Trophoblast cell (in vitro differentiated cells and primary cell): Measurements from ENCODE around the gene JAKMIP1.

Source experiments
- DNase-seq, 2 donors: peaks; one replicate each; pipeline ENCODE4 v3.0.0-alpha.2; 2016
- H2AFZ ChIP-seq: 2 replicates; pipeline ENCODE4 v1.6.1; 2013; ENCODE audit warnings: low read length, moderate library complexity, mild to moderate bottlenecking; ENCODE audit not compliant: insufficient read depth, poor library complexity
- H2AK5ac ChIP-seq: 2 replicates; pipeline ENCODE4 v1.6.1; 2013; ENCODE audit warnings: mild to moderate bottlenecking, low read length
- H2BK120ac ChIP-seq: 2 replicates; pipeline ENCODE4 v1.6.1; 2013; ENCODE audit warnings: low read length, mild to moderate bottlenecking, moderate library complexity; ENCODE audit not compliant: insufficient read depth, poor library complexity
- H2BK12ac ChIP-seq: 2 replicates; pipeline ENCODE4 v1.6.1; 2013; ENCODE audit warnings: mild to moderate bottlenecking, low read length, moderate library complexity
- H2BK5ac ChIP-seq: 2 replicates; pipeline ENCODE4 v1.6.1; 2013; ENCODE audit warnings: low read length, low read depth, moderate library complexity, mild to moderate bottlenecking; ENCODE audit not compliant: poor library complexity
- H3K14ac ChIP-seq: 2 replicates; pipeline ENCODE4 v1.6.1; 2013; ENCODE audit warnings: mild to moderate bottlenecking, low read length
- H3K18ac ChIP-seq: 2 replicates; pipeline ENCODE4 v1.6.1; 2013; ENCODE audit warnings: mild to moderate bottlenecking, low read length
- H3K23ac ChIP-seq: 2 replicates; pipeline ENCODE4 v1.6.1; 2013; ENCODE audit warnings: low read length
- H3K27ac ChIP-seq: 2 replicates; pipeline ENCODE4 v1.5.1; 2013; ENCODE audit warnings: low read depth, mild to moderate bottlenecking, inconsistent platforms, low read length, moderate library complexity
- H3K27me3 ChIP-seq: 2 replicates; pipeline ENCODE4 v1.6.1; 2013; ENCODE audit warnings: inconsistent platforms, mild to moderate bottlenecking, low read length, moderate library complexity; ENCODE audit not compliant: insufficient read depth
- H3K36me3 ChIP-seq, 2 experiments: 1 replicate in 1 of 2; 2 replicates in 1 of 2; pipeline ENCODE4 v1.6.1; 2013; ENCODE audit warnings: low read length in 2 of 2, mild to moderate bottlenecking in 2 of 2, moderate library complexity in 1 of 2; ENCODE audit not compliant: insufficient read depth in 2 of 2, control insufficient read depth in 1 of 2
- H3K4ac ChIP-seq: 2 replicates; pipeline ENCODE4 v1.6.1; 2013; ENCODE audit warnings: low read depth, mild to moderate bottlenecking, low read length, moderate library complexity
- H3K4me1 ChIP-seq, 2 experiments: 1 replicate in 1 of 2; 2 replicates in 1 of 2; pipeline ENCODE4 v1.6.1; 2013; ENCODE audit warnings: low read length in 2 of 2, mild to moderate bottlenecking in 2 of 2, moderate library complexity in 1 of 2; ENCODE audit not compliant: insufficient read depth in 2 of 2, control insufficient read depth in 1 of 2
- H3K4me2 ChIP-seq: 2 replicates; pipeline ENCODE4 v1.6.1; 2013; ENCODE audit warnings: inconsistent platforms, mild to moderate bottlenecking, low read length, moderate library complexity
- H3K4me3 ChIP-seq: 2 replicates; pipeline ENCODE4 v1.5.1; 2013; ENCODE audit warnings: mild to moderate bottlenecking, low read depth, low read length, inconsistent platforms
- H3K79me1 ChIP-seq: one replicate; pipeline ENCODE4 v1.6.1; 2013; ENCODE audit warnings: low read length
- H3K79me2 ChIP-seq: 2 replicates; pipeline ENCODE4 v1.6.1; 2013; ENCODE audit warnings: low read length, mild to moderate bottlenecking; ENCODE audit not compliant: control insufficient read depth, insufficient read depth, poor library complexity
- H3K9ac ChIP-seq: 2 replicates; pipeline ENCODE4 v1.6.1; 2013; ENCODE audit warnings: mild to moderate bottlenecking, low read length
- H3K9me3 ChIP-seq: 2 replicates; pipeline ENCODE4 v1.6.1; 2013; ENCODE audit warnings: low read depth, mild to moderate bottlenecking, control low read depth, inconsistent platforms, low read length; ENCODE audit not compliant: insufficient read depth
- H4K12ac ChIP-seq: 2 replicates; pipeline ENCODE4 v1.6.1; 2013; ENCODE audit warnings: low read depth, mild to moderate bottlenecking, low read length, moderate library complexity
- H4K8ac ChIP-seq: 2 replicates; pipeline ENCODE4 v1.6.1; 2013; ENCODE audit warnings: low read depth, mild to moderate bottlenecking, low read length, moderate library complexity
- H4K91ac ChIP-seq: one replicate; pipeline ENCODE4 v1.6.1; 2013; ENCODE audit warnings: low read depth, mild to moderate bottlenecking, low read length, moderate library complexity
- WGBS: extraction: QIAGEN DNeasy Blood & Tissue Kit; methylation state at CpG from one replicate; pipeline ENCODE4 v1.1.7; 2013; ENCODE audit warnings: missing lambda C conversion rate; ENCODE audit not compliant: insufficient read length, insufficient coverage; ENCODE audit errors: extremely low coverage; 5-methylcytosine and 5-hydroxymethylcytosine counted together

The JAKMIP1 gene

GRCh38 chr4:6032249-6033244, 167.8 kb downstream of the JAKMIP1 start:
- Histone ChIP-seq H3K14ac (no peak overlapping the region), H3K4ac (no peak overlapping the region), H2BK12ac (no peak overlapping the region), H3K4me3 (no peak overlapping the region), H3K9ac (no peak overlapping the region), H4K8ac (no peak overlapping the region), H4K12ac (no peak overlapping the region), H3K36me3 (no peaks in the 10 kb centered on the region), H3K23ac (no peak overlapping the region), H3K27ac (no peak overlapping the region), H3K4me1 (no peaks in the 10 kb centered on the region), H2AK5ac (no peak overlapping the region), H3K4me2 (no peak overlapping the region), H2AFZ (no peak overlapping the region), H2BK120ac (no peak overlapping the region), H3K18ac (no peak overlapping the region), H3K9me3 (no peaks in the 10 kb centered on the region), H2BK5ac (no peak overlapping the region), H4K91ac (no peak overlapping the region), H3K27me3 (no peaks in the 10 kb centered on the region), H3K79me2 (no peaks in the 10 kb centered on the region), H3K79me1 (no peaks in the 10 kb centered on the region)
- WGBS: no CpG with 5 or more reads among the region's 11 CpGs
- no peak for DNase-seq

DNA sequence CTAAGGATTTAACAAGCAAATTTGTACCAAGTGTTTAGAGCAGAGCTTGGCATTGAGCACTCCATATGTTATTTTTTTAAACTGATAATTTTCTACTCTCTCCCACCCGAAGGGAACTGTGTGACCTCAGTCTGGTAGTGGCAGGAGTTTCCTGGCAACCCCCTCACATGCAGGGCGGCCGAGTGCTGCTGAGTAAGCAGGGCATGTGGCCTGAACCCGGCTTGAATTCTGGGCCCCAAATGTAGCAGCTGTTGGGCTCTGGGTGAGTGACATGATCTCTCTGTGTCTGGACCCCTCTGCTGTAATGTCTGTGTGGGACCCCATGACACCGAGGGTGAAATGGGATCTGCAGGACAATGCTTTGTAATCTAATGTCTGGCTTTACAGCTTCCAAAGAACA, 168.5 kb downstream of the JAKMIP1 start:
- no peak overlapping the region for H2BK120ac ChIP-seq
- no CpG with 5 or more reads among the region's 5 CpGs for WGBS
- H3K4me2 ChIP-seq: no peak overlapping the region
- no peaks in the 10 kb centered on the region for H3K79me2 ChIP-seq
- H3K79me1 ChIP-seq: no peaks in the 10 kb centered on the region
- no peak for DNase-seq
- no peaks in the 10 kb centered on the region for H3K9me3 ChIP-seq
- H3K4me3 ChIP-seq: no peak overlapping the region
- H4K91ac ChIP-seq: no peak overlapping the region
- H3K14ac ChIP-seq: no peak overlapping the region
- no peak overlapping the region for H3K18ac ChIP-seq
- H3K4ac ChIP-seq: no peak overlapping the region
- H2AFZ ChIP-seq: no peak overlapping the region
- no peak overlapping the region for H3K23ac ChIP-seq
- no peak overlapping the region for H2BK5ac ChIP-seq
- no peak overlapping the region for H3K9ac ChIP-seq
- no peak overlapping the region for H4K8ac ChIP-seq
- H3K27me3 ChIP-seq: no peaks in the 10 kb centered on the region
- no peak overlapping the region for H3K27ac ChIP-seq
- H2BK12ac ChIP-seq: no peak overlapping the region
- no peak overlapping the region for H4K12ac ChIP-seq
- no peaks in the 10 kb centered on the region for H3K4me1 ChIP-seq
- H3K36me3 ChIP-seq: no peaks in the 10 kb centered on the region
- no peak overlapping the region for H2AK5ac ChIP-seq

GRCh38 chr4:6030679-6031078, 169.7 kb downstream of the JAKMIP1 start:
- Histone ChIP-seq H3K23ac (no peak overlapping the region), H2BK5ac (no peak overlapping the region), H2BK120ac (no peak overlapping the region), H4K91ac (no peak overlapping the region), H3K4ac (no peak overlapping the region), H2BK12ac (no peak overlapping the region), H3K4me2 (no peak overlapping the region), H3K18ac (no peak overlapping the region), H3K4me1 (no peaks in the 10 kb centered on the region), H3K14ac (no peak overlapping the region), H3K36me3 (no peaks in the 10 kb centered on the region), H2AFZ (no peak overlapping the region), H3K79me1 (no peaks in the 10 kb centered on the region), H4K12ac (no peak overlapping the region), H3K4me3 (no peak overlapping the region), H3K79me2 (no peaks in the 10 kb centered on the region), H3K27me3 (no peaks in the 10 kb centered on the region), H3K27ac (no peak overlapping the region), H2AK5ac (no peak overlapping the region), H4K8ac (no peak overlapping the region), H3K9ac (no peak overlapping the region), H3K9me3 (no peaks in the 10 kb centered on the region)
- WGBS: no CpG with 5 or more reads among the region's 7 CpGs
- DNase-seq: no peak

DNA sequence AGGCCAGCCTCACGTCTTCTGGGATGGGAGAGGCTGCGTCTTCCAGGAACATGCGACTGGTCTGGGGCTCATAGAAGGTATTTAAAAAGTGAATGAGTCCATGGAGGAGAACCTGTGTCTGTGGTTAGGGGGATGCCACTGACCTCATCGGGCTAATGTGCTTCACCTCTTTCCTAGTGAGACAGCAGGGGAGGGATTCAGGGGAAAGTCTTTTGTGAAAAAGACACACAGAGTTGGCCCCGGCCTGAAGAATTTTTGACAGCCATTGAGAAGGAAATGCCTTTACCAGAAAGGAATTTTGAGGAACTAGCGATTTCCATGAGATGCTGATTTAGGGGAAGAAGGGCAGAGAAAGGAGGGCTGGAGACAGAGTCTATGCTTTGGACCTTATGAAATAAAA, 171.1 kb downstream of the JAKMIP1 start:
- no peak overlapping the region for H2BK5ac ChIP-seq
- no peak overlapping the region for H3K23ac ChIP-seq
- no peak overlapping the region for H3K14ac ChIP-seq
- DNase-seq: no peak
- no peak overlapping the region for H3K4me2 ChIP-seq
- no peak overlapping the region for H2BK12ac ChIP-seq
- H3K36me3 ChIP-seq: no peaks in the 10 kb centered on the region
- H3K4ac ChIP-seq: no peak overlapping the region
- H2AK5ac ChIP-seq: no peak overlapping the region
- no peaks in the 10 kb centered on the region for H3K9me3 ChIP-seq
- no peak overlapping the region for H3K9ac ChIP-seq
- no peak overlapping the region for H3K18ac ChIP-seq
- H3K27ac ChIP-seq: no peak overlapping the region
- no peak overlapping the region for H4K91ac ChIP-seq
- no peaks in the 10 kb centered on the region for H3K79me2 ChIP-seq
- no CpG with 5 or more reads among the region's 6 CpGs for WGBS
- no peaks in the 10 kb centered on the region for H3K4me1 ChIP-seq
- no peaks in the 10 kb centered on the region for H3K27me3 ChIP-seq
- no peak overlapping the region for H4K12ac ChIP-seq
- no peaks in the 10 kb centered on the region for H3K79me1 ChIP-seq
- no peak overlapping the region for H4K8ac ChIP-seq
- H3K4me3 ChIP-seq: no peak overlapping the region
- no peak overlapping the region for H2AFZ ChIP-seq
- no peak overlapping the region for H2BK120ac ChIP-seq
